Thyroid gland (tissue), 4 donors: ENCODE measurements around the gene ZNF770.

Source experiments
- CTCF ChIP-seq, 6 experiments: fragments of 200-600 bp in 3 of 6; fragments of 450-650 bp in 3 of 6; sonication (generic) in 3 of 6; IDR thresholded peaks; one replicate each; pipeline ENCODE4 v1.5.1; 2016 to 2019; ENCODE audit warnings: antibody characterized with exemption in 6 of 6, mild to moderate bottlenecking in 2 of 6, inconsistent platforms in 1 of 6, moderate library complexity in 1 of 6
- POLR2A ChIP-seq, 2 donors: fragments of 450-650 bp; IDR thresholded peaks; one replicate each; pipeline ENCODE4 v1.6.1; 2017; ENCODE audit warnings: antibody characterized with exemption in 2 of 2, mild to moderate bottlenecking in 2 of 2, moderate library complexity in 1 of 2

- TF ChIP-seq CTCF (IDR thresholded peaks at IDR 0.05) (no peak), POLR2A (IDR thresholded peaks at IDR 0.05) (no peak)
These were observed 23.8 kb downstream of the ZNF770 start for GRCh38 chr15:34964277-34964676.
